GM19397 (cell line): Measurements from ENCODE around the gene NTN5.
"Not testable (repeated sequence)": the region's sequence is repeated elsewhere in the genome, so short reads cannot be mapped to it uniquely, and the experiment has no call there.

Source experiments
- ATAC-seq: cut with Tn5 transposase; IDR thresholded peaks from one replicate; pipeline ENCODE4 v1.9.1; 2021; ENCODE audit warnings: mild to moderate bottlenecking, moderate library complexity; ENCODE audit not compliant: unreplicated experiment

NTN5 gene

GRCh38 chr19:48670699-48671445, 1.9 kb downstream of the NTN5 start:
- ATAC-seq: no peak

DNA sequence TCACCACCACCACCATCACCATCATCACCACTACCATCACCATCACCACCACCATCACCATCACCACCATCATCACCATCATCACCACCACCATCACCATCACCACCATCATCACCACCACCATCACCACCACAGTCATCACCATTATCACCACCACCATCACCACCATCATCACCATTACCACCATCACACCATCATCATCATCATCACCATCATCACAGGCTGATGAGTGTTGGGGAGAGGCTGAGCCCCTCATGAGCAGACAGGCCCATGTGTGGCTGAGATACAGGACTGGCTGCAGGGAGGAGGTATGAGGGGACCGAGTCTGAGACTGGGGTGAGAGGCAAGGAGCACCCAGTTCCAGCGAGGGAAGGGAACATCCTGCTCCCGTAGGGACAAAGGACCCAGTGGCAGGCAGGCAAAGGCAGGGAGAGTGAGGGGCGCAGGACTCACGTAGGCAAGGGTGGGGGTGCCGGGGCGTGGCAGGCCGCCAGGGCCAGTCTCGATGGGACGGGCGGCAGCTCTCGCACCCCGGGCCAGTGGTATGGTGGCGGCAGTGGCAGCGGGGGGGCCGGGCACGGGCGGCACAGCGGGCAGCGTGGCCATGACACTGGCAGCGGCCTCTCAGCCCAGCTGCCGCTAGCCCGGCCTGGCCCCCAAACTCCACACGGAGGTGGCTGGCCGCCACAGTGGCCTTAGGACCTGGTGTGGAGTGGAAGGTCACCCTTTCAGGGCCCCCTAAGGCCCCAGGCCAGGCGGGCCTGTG, 2.7 kb downstream of the NTN5 start:
- no peak for ATAC-seq

- ATAC-seq: no peak
These were observed 4.1 kb downstream of the NTN5 start for GRCh38 chr19:48668761-48669160.

- ATAC-seq: no peak
These were observed 4.5 kb downstream of the NTN5 start for GRCh38 chr19:48668332-48668731.

DNA sequence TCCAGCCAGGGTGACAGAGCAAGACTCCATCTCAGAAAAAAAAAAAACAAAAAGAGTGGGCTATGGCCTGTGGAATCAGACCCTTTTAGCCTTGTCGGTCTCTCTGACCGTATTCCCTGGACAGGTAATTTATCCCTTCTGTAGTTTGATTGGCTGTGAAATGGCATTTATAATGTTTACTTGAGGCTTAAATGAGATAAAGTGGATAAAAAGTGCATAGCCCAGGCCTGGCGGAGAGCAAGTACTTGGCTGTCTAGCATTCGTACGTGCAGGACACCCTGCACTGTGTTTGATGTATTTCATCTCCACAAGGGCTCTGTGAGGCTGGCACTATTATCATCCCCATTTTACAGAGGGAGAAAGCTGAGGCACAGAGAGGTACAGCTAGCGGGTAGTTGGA, 7.0 kb downstream of the NTN5 start:
- ATAC-seq: no peak

GRCh38 chr19:48664476-48664875, 8.3 kb downstream of the NTN5 start:
- no peak for ATAC-seq

DNA sequence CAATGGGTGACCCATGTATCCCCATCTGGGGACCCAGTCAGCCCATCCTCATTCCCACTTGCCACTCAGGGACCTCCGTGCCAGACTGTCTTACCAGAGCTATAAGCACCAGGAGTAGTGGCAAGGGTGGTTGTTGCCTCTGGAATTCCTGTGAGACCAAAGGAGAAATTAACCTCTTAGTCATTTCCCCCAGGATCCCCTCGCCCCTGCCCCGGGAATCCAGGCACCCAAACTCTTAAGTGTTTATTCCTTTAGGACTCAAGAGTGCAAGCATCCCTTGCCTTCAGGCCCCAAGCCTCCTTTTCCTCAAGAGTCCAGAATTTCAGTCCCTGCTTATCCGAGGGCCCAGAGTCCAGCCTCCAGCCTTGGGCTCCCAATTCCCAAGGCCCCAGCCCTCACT, 9.2 kb downstream of the NTN5 start:
- no peak for ATAC-seq

DNA sequence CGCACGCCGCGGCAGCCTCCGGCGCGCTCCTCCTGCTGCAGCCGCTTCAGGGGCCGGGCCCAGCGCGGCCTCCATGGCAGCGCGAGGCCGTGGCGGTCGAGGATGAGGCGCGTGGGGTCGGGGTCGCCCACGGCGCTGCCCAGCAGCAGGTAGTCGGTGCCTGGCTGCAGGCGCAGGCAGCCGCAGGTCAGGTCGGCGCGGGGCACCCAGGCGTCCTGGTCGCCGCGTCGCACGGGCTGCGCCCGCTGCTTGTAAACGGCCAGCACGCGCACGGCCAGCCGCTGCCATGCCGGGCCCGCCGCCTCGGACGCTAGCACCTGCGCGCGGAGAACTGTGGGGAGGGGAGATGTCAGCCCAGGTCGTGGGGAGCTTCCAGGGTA, 11.1 kb downstream of the NTN5 start:
- ATAC-seq: no peak

DNA sequence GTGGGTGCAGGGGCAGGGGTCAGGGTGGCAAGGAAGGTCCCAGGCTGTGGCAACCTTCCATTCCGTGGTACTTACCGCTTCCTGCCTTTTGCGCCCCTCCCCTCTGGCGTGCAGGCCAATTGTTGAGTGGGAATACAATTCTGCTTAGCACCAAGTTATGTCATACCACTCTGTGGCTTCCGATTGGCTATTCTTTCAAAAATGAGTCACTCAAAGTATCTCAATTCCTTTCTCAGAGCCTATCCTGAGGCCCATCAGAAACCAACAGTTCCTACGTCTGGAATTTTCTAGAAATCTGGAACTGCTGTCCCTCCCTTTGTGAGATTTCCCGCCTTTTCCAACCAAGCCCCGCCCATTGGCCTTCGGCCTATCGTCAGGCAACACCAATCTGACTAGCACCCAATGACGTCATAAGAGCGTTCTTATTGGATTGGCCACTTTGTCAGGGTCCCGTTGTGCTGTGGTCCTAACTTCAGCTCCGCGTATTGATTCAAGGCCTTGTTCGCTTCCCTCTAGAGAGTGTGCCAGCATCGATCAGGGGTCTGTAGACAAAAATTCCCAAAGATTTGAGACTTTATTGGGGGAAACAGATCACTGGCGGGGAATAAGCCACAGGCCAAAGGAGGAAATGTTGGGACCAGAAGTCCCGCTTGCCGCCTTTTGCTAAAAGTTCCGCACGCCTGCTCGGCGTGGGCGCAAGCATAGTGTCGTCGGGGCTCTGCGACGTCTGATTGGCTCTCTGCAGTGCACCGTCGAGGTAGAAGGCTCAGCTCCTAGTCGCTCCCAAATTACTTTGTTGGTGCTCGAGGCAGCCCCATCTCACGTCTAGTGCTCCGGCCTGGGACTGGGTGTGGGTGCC, 11.7 kb downstream of the NTN5 start:
- peak; percentile 86 for ATAC-seq

GRCh38 chr19:48659768-48660167, 13.0 kb downstream of the NTN5 start:
- ATAC-seq: no peak

DNA sequence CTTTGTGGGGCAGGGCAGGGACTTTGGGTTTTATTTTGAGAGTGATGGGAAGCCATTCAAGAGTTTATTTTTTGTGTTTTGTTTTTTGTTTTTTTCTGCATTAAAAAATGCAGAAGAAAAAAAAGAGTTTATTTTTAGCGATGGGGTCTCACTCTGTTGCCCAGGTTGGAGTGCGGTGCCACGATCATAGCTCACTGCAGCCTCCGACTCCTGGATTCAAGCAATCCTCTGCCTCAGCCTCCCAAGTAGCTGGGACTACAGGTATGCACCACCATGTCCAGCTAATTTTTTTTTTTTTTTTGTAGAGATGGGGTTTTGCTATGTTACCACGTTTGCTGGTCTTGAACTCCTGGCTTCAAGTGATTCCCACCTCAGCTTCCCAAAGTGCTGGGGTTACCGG, 14.3 kb downstream of the NTN5 start:
- ATAC-seq: no peak

DNA sequence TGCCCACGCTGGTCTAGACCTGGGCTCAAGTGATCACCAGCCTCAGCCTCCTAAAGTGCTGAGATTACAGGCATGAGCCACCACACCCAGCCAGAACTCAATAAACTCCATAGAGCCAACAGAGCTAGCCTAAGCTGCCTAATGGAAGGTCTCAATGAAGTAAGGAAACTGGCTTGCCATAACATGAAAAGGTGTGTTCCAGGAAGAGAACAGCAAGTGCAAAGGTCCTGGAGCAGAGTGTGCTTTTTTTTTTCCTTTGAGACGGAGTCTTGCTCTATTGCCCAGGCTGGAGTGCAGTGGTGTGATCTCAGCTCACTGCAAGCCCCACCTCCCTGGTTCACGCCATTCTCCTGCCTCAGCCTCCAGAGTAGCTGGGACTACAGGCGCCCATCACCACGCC, 15.0 kb downstream of the NTN5 start:
- ATAC-seq: not testable (repeated sequence)

- ATAC-seq: no peak
These were observed 15.9 kb downstream of the NTN5 start for GRCh38 chr19:48656840-48657474.

GRCh38 chr19:48654299-48655059, 18.3 kb downstream of the NTN5 start:
- no peak for ATAC-seq

DNA sequence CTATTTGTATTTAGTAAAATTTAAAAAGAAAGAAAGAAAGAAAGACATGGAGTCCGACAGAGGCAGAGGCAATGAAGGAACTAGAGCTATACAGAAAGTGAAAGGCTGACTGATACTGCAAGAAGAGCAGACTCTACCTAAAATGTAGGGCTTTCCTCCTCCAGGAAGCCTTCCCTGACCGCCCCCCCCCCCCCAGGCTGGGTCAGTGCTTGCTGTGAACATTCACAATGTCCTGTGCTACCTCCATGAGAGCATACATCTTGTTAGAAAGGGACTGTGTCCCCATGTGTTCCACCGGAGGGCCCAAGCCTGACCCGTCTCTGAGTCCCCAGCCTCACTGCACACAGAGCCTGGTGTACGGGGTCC, 21.2 kb downstream of the NTN5 start:
- no peak for ATAC-seq

- ATAC-seq: no peak
These were observed 21.7 kb downstream of the NTN5 start for GRCh38 chr19:48650974-48651682.

- no peak for ATAC-seq
These were observed 24.7 kb downstream of the NTN5 start for GRCh38 chr19:48648134-48648533.

DNA sequence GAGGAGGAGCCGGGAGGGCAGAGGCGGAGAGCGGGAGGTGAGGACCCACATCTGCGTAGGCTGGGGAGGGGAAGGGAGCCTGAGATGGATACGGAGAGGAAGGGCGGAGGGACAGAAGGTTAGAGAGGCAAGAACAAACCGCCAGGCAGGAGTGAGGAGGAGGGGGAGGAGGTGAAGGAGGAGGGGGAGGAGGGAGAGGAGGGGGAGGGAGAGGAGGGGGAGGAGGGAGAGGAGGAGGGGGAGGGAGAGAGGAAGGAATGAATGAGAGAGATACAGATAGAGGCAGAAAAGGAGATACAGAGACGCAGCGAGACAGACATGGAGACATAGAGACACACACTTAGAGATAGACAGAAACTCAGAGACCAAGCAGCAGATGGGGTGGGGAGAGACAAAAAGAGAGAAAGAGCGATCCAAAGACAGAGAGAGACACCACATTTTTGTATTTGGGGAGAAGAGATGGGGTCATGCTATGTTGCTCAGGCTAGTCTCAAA, 26.0 kb downstream of the NTN5 start:
- ATAC-seq: no peak

GRCh38 chr19:48646001-48646721, 26.7 kb downstream of the NTN5 start, which contains the start of gene CA11:
Gene CA11 (minus strand): TSS chr19:48646187. CDS start chr19:48645632, 555 bp downstream.
- ATAC-seq: peak; percentile 81
